Measurements from ENCODE around the gene ENPP6.

The ENPP6 gene

DNA sequence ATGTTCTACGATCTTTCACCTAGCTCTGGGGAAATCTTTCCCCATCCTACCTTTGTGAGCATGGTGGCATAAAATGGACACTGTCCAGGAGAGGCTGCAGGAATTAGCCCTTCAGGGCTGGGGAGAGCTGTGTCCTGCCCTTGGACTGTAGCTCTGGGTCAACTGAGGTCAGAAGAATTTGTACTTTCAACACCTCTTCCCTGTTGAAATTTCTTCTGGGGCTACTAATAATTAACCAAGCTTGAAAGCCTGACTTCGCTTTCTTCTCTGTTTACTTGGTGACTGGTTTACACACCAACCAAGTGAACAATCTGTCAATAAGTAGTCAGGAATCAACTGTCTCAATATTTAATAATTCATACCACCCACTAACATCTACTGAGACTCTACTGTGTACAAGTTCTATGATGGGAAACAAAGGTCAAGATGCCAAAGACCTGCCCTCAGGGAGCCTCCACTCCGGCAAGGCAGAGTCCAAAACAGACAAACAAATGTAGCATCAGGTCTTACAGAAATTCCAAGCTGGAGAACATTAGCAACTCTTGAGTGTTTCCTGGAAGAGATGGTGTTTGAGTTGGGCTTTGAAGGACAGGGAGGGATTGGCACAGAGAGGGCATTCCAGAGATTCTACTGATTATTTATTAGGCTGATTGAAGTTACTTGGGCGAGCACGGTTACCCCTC, 113.1 kb downstream of the ENPP6 start:
- no peak for DNase-seq
- Histone ChIP-seq H3K36me3 (no peaks in the 10 kb centered on the region), H3K4me1 (peaks cover 0 to 23% (median 1%) of the 10 kb centered on the region in 4 donors), H3K27me3 (no peaks in the 10 kb centered on the region), H3K4me3 (no peak overlapping the region), H3K9me3 (no peaks in the 10 kb centered on the region), H3K27ac (no peak overlapping the region)
- intact Hi-C loops (cut with DNase I; ENCODE audit: low total_unique reads): no loop called here
- TF ChIP-seq, protein P1, sequence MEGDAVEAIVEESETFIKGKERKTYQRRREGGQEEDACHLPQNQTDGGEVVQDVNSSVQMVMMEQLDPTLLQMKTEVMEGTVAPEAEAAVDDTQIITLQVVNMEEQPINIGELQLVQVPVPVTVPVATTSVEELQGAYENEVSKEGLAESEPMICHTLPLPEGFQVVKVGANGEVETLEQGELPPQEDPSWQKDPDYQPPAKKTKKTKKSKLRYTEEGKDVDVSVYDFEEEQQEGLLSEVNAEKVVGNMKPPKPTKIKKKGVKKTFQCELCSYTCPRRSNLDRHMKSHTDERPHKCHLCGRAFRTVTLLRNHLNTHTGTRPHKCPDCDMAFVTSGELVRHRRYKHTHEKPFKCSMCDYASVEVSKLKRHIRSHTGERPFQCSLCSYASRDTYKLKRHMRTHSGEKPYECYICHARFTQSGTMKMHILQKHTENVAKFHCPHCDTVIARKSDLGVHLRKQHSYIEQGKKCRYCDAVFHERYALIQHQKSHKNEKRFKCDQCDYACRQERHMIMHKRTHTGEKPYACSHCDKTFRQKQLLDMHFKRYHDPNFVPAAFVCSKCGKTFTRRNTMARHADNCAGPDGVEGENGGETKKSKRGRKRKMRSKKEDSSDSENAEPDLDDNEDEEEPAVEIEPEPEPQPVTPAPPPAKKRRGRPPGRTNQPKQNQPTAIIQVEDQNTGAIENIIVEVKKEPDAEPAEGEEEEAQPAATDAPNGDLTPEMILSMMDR (IDR thresholded peaks at IDR 0.05): no peak

DNA sequence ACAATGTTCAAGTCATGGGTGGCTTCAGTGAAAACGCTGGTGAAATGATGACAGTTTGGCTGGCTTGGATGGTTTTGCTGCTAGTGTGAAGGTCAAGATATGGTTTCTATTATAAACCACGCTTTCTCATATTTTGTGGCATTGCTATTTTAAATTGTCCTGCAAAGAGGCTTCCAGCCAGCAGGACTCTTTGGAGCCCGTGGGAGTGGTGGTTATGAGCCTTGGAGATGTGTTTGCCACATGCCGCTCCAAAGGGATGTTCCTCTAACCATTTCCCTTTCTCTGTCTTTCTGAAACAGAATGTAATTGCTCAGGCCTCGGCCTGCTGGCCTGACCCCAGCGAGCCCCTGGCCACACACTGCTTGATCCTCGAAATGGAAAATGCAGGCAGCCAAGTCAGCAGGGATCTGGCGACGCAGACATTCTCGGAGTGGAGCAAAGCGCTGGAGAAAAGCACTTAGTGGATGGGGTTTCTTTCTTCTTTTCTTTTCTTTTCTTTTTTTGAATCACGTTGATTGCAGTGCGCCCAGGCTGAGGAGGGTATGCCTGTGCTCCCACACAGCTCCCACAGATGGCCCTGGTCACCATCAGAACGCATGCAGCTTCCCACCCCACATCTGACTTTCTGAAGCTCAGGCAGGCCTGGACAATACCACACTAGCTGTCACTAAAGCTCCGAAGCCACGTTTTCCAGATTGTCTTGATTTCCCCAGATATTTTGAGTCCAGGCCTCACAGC, 114.0 kb downstream of the ENPP6 start:
- no peak overlapping the region for H3K27ac ChIP-seq

DNA sequence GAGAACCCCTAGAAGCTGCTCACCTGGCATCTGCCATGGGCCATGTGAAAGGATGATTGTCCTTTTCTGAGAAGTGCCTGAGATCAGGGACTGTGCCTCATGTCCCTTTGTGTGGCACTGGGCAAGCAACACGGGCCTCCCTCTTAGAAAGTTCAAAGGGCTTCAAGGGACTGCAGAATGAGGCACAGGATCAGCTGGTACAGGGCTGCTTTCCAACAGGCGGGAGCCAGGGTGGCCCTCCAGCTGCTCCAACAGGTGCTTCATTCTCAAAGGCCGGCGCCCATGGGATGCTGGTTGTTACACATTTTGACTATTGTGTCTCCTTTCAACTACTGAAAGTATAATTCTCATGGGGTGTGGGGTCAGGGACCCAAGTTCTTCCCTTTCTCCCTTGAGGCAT, 114.7 kb downstream of the ENPP6 start:
- H3K9me3 ChIP-seq: no peaks in the 10 kb centered on the region
- H3K4me3 ChIP-seq: no peak overlapping the region
- H3K4me1 ChIP-seq: peaks cover 0 to 23% (median 1%) of the 10 kb centered on the region in 4 donors
- intact Hi-C loops (cut with DNase I; ENCODE audit: low total_unique reads): no loop called here
- no peak overlapping the region for H3K27ac ChIP-seq
- TF ChIP-seq, protein P1 (IDR thresholded peaks at IDR 0.05): no peak
- H3K36me3 ChIP-seq: no peaks in the 10 kb centered on the region
- H3K27me3 ChIP-seq: no peaks in the 10 kb centered on the region
- no peak for DNase-seq

More for the DNA sequence above, 114.0 kb downstream of the ENPP6 start:
- no peaks in the 10 kb centered on the region for H3K27me3 ChIP-seq
- intact Hi-C loops (cut with DNase I; ENCODE audit: low total_unique reads): no loop called here
- no peaks in the 10 kb centered on the region for H3K9me3 ChIP-seq
- no peak overlapping the region for H3K4me3 ChIP-seq
- TF ChIP-seq, protein P1 (IDR thresholded peaks at IDR 0.05): no peak
- no peaks in the 10 kb centered on the region for H3K36me3 ChIP-seq
- no peak for DNase-seq
- H3K4me1 ChIP-seq: peaks cover 0 to 23% (median 1%) of the 10 kb centered on the region in 4 donors

DNA sequence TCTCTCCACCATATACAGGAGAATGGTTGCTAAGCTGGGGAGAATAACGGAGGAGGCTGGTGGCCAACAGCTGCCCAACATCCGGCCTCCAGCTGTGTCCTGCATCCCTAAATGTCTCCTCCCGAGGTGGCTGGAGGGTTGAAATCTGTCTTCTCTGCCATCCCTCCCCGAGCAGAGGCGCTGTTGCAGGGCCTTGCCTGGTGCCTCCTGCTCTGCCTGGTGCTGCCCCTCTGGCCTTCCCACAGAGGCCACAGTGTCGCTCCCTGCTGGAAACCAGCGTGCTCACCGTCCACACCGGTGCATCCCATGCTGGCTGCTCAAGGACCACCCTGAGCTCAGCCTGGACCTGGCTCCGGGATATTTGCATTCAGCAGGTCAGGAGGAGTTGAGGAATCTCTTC, 115.2 kb downstream of the ENPP6 start:
- DNase-seq: no peak
- no peaks in the 10 kb centered on the region for H3K36me3 ChIP-seq
- TF ChIP-seq, protein P1 (IDR thresholded peaks at IDR 0.05): no peak
- H3K4me1 ChIP-seq: peaks cover 0 to 23% (median 1%) of the 10 kb centered on the region in 4 donors
- intact Hi-C loops (cut with DNase I; ENCODE audit: low total_unique reads): no loop called here
- no peak overlapping the region for H3K27ac ChIP-seq
- H3K27me3 ChIP-seq: no peaks in the 10 kb centered on the region
- no peak overlapping the region for H3K4me3 ChIP-seq
- H3K9me3 ChIP-seq: no peaks in the 10 kb centered on the region

- H3K9me3 ChIP-seq: no peaks in the 10 kb centered on the region
- TF ChIP-seq, protein P1 (IDR thresholded peaks at IDR 0.05): no peak
- DNase-seq: no peak
- H3K36me3 ChIP-seq: no peaks in the 10 kb centered on the region
- intact Hi-C loops (cut with DNase I; ENCODE audit: low total_unique reads): no loop called here
- no peak overlapping the region for H3K27ac ChIP-seq
- no peaks in the 10 kb centered on the region for H3K27me3 ChIP-seq
- no peak overlapping the region for H3K4me3 ChIP-seq
- H3K4me1 ChIP-seq: peaks cover 0 to 23% (median 1%) of the 10 kb centered on the region in 4 donors
These were observed 116.0 kb downstream of the ENPP6 start for GRCh38 chr4:184101711-184102110.

All from tibial artery (tissue), 4 donors.